ENCODE data around the gene RMRP.

The RMRP gene

DNA sequence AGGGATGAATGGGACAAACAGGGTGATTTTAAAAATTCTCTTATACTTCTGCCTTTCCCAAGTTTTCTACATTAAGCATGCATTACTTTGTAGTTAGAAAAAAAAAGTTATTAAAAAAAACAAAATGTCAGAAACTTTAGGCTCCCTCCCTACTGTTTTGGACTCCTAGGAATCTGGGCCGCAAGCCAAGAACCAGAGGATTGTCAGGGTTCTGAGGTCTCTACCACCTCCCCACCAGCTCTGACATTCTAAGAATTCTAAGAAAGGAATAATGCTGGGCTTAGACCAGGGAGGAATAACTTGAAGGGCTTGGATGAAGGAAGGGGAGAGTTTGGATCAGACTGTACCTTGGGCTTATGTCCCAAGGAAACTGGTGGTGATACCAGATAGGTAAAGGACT lies 8.2 kb upstream of the RMRP start:
- DNase-seq, result no peak

DNA sequence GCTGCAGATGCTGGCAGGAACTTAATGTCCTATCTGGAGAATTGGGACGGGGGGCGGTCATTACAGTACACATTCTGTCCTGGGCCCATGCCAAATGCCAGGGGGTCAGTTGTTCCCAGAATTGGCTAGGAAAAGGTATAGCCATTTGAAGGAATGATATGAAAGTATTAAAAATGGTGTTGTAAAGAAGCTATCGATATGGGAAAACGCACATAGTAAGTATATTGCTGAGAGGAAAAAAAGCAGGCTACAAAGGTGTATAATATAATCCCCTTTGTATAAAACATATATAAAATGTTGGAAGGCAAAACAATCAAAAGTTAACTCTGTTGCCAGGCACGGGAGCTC lies 7.6 kb upstream of the RMRP start:
- no peak for DNase-seq

DNA sequence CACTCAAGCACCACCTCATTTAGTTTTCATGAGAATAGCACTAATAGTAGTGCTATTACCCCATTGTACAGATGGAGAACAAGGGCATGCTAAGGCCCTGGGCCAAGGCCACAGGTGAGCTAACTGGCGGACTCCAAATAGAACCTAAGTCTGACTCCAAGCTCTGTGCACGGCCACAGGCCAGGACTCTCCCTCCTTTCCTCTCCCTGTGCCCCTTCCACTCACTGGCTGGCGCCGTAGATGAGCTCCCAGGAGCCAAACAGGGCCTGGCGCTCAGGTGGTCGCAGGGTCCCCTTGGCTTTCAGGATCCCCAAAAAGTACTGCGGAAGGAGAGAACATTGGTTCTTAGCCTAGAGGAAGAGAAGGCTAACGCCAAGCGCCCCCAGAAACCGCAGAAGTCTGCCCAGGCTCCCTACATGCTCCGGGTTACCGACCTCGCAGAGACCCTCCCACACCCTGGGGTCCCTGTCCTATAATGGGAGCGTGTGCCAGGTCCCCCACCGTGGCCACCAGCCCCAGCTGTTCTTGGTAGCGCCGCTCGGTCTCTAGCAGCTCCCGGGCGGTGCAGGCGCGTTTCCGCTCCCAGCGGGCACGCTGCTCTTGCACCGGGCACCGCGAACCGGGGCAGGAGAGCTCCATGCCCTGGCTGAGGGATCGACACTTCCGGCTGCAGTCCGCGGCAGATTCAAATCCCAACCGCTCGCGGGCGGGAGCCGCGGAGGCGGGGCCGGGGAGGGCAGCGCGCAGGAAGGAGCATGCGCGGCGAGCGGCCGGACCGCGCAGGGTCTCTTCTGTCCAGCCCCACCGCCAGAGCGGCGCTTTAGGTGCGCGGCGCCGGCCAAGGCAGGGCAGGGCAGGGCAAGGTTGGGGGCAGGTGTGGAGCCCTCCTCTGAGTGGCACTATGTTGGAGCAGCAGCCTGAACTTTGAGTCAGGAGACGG lies 7.0 kb upstream of the RMRP start, which contains the start of gene ARHGEF39:
Gene ARHGEF39, minus strand, starts transcription at position 665 of the 940 bp plus-strand sequence. Its CDS starts 26 bp downstream, at position 639.
- peak in 50 of 56 donors; percentile 13 to 78 (median 46) for DNase-seq

DNA sequence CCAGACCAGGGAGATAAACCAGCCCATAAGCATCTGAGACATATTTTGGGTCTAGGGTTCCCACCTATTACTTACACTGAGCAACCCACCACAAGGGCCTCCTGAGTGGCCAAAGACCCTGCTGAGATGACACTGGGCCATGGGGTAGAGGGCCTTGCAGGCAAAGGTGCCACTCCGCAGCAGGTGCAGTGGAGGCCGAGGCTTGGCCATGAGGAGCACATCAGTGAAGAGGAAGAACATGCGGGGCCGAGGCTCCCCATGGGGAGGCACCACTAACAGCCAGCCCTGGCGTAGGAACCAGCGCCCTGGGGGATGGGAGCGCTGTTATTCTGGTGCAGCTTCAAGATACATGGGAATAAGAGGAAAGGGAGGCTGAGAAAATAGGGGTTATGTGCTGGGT lies 4.6 kb upstream of the RMRP start:
- DNase-seq, result no peak

DNA sequence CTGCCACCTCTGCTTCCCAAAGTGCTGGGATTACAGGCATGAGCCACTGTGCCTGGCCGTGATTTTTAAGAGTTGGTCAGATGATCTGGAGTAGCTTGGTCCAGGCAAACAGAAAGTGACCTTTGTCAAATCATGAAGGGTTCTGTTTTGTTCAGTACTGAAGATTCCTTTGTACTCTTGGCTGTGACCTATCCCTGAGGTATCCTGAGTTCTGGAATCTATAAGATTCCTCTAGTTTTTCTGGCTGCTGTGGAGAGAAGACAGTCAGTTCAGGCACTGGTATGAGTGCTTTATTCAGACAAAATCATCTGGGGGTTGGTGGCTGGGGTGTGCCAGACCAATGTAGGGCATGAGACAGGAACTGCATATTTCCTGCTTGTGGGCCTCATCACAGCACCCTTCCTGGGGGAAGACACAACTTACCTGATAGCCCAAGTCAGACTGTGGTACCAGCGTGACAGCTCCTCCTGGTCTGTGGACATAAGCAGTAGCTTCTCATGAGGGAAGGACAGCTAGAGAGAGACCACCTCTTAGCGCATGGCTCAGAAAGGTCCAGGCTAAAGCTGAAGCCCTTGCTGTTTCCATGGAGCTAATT lies 4.0 kb upstream of the RMRP start:
- DNase-seq, result no peak

DNA sequence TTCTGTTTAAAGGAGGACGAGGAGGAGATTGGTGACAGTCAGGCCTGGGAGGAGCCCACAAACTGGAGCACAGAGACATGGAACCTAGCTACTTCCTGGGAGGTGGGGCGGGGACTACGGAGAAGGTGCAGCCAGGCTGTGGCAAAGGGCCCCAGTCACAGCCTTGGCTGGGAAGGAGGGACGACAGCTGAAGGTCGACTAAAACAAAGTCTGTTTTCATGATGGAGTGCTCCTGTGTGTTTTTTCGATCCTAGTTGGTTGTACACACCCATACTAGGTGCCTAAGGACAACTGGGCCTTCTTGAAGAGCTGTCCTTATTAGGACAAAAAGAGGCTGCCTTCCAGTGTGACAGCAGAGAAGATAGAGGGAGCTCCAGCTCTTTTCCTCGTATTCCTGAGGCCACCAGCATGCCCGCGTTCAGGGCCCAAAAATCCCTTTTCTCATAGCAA lies 3.2 kb upstream of the RMRP start:
- DNase-seq, result peak in 6 of 56 donors; percentile 4 to 26 (median 12)

DNA sequence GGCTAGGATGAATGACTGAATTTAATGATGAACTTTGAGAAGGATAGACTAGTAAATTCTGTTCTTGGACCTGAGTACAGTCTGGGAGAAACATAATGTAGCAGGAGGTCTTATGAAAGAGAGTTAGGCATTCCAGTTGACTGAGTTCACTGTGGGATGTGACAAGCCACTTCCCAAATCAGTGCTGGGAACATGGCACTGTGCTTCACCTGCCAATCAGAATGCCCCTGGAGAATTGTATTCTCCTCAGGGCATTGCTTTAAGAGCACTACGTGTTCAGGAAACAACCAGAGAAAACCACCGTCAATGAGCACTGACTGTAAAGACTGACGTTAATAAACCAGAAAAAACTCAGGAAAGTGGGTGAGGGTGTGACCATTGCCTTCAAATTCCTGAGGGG lies 1.5 kb upstream of the RMRP start:
- no peak for DNase-seq

DNA sequence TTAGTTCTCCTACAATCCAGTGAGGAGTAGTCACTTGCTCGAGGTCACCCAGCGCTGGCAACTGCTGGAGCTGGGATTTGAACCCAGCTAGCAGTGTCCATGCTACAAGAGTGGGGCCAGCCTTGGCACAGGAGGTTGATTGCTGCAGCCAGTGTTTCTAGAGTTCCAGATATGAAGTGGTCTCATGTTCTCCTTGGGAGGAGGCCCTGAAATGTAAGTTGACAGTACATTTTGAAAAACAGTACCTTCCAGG lies 1.1 kb upstream of the RMRP start:
- peak in 7 of 56 donors; percentile 10 to 39 (median 22) for DNase-seq

DNA sequence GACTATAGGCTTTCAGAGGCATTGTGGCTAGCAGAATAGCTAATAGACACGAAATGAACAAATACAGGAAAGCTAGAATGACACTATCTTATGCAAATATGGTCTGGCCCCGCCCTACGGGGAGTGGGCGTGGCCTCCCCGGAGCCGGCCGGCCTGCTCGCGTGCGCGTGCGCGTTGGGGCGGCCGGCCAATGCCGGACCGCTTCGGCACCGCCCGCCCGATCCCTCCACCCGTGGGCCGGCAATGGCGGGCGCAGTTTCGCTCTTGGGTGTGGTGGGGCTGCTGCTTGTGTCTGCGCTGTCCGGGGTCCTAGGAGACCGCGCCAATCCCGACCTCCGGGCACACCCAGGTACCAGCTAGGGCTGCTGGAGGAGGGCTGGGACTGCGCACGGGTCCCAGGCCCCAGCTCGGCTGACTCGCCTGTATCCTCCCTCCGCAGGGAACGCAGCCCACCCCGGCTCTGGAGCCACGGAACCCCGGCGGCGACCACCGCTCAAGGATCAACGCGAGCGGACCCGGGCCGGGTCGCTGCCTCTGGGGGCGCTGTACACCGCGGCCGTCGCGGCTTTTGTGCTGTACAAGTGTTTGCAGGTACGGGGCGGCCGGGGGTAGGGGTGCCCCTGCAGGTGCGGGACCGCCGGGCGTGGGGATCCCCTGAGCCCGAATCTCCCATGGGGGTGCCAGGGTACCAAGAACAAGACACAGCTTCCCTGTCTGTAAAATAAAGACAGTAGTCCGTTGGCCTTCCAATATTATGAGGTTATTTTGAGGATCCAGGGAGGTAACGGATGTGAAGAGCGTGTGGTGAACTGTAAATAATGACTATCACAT lies 533 bp upstream of the RMRP start, which contains the start of gene CCDC107:
Gene CCDC107, plus strand, starts transcription at position 156 of the 831 bp plus-strand sequence. Its CDS starts 88 bp downstream, at position 244.
- DNase-seq, result peak in 54 of 56 donors; percentile 32 to 91 (median 78)

DNA sequence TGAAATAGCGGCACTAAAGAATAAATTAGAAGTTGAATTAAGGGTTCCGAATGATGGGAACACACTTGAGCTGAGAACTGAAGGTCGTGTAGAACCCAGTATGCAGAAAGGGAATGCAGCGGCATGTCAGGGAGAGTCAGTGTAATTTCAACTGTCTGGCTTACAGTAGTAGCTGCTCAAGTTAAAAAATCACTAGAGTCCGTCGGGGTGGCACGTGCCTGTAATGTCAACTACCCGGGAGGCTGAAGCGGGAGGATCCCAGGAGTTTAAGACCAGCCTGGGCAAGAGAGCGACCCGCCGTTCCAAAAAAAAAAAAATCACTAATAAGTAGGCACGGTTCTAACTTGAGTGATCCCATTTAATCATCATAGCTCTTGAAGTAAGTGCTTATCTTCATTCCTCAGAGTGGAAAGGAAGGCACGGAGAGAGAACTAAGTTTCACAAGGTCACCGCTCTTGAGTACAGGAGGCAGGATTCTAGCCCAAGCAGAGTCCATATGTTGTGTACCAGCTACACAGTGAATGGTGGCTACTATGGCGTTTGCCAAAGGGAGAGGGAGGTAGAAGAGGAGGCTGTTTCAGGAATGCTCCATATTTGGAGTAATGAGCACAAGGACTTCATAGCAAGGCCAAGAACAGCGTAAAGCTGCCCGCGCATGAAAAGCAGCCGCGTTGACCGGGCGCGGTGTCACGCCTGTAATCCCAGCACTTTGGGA lies 831 bp downstream of the RMRP start:
- peak in 4 of 56 donors; percentile 49 to 58 (median 54) for DNase-seq

DNA sequence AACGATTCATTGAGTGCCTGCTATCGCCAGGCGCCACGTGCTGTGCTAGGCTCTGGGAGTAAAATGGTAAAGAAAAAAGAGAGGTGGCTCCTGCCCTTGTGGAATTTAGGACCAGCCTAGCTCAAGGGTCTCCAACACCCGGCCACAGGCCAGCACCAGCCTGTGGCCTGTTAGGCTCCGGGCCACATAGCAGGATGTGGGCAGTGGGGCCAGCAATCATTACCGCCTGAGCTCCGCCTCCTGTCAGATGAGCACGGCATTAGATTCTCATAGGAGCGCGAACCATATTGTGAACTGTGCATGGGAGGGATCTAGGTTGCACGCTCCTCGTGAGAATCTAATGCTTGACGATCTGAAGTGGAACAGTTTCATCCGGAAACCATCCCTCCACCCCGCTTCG lies 1.5 kb downstream of the RMRP start:
- DNase-seq, result no peak

DNA sequence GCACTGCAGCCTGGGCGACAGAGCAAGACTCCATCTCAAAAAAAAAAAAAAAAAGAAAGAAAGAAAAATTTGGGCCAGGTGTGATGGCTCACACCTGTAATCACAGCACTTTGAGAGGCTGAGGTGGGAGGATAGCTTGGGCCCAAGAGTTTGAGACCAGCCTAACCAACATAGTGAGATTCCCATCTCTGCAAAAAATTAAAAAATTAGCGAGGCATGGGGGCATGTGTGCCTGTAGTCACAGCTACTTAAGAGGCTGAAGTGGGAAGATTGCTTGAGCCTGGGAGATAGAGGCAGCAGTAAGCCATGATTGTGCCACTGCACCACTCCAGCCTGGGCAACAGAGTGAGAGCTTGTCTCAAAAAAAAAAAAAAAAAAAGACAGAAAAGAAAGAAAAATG lies 4.2 kb downstream of the RMRP start:
- no peak for DNase-seq

DNA sequence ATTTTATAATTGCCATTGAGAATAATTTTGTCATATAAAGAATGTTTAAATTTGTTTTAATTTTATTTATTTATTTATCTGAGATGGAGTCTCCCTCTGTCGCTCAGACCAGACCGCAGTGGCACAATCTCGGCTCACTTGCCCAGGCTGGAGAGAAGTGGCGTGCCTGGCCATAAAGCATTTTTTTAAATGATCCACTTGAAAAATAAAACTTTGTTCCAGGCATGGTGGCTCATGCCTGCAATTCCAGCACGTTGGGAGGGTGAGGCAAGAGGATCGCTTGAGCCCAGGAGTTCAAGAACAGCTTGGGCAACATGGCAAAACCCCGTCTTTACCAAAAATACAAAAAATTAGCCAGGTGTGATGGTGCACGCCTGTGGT lies 5.0 kb downstream of the RMRP start:
- no peak for DNase-seq

DNA sequence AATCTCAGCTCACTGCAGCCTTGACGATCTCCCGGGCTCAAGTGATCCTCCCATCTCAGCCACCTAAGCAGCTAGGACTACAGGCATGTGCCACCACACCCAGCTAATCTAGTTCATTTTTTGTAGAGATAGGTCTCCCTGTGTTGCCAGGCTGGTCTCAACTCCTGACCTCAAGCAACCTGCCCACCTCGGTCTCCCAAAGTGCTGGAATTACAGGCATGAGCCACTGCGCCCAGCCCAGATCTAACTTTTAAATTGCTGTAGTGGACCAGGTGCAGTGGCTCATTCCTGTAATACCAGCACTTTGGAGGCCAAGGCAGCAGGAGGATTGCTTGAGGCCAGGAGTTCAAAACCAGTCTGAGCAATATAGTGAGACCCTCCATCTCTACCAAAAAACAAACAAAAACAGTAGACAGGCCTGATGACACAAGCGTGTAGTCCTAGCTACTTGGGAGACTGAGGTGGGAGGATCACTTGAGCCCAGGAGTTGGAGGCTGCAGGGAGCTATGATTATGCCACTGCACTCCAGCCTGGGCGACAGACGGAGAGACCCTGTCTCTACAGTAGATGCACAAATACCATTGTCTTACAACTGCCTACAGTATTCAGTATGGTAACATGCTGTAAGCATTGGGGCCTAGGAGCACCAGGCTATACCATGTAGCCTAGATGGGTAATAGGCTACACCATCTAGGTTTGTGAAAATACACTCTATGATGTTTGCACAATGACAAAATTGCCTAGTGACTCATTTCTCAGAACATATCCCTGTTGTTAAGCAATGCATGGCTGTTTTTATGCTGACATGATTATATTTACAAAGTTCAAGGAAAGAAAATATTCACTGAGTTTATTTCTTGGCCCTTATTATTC lies 5.6 kb downstream of the RMRP start:
- no peak for DNase-seq

DNA sequence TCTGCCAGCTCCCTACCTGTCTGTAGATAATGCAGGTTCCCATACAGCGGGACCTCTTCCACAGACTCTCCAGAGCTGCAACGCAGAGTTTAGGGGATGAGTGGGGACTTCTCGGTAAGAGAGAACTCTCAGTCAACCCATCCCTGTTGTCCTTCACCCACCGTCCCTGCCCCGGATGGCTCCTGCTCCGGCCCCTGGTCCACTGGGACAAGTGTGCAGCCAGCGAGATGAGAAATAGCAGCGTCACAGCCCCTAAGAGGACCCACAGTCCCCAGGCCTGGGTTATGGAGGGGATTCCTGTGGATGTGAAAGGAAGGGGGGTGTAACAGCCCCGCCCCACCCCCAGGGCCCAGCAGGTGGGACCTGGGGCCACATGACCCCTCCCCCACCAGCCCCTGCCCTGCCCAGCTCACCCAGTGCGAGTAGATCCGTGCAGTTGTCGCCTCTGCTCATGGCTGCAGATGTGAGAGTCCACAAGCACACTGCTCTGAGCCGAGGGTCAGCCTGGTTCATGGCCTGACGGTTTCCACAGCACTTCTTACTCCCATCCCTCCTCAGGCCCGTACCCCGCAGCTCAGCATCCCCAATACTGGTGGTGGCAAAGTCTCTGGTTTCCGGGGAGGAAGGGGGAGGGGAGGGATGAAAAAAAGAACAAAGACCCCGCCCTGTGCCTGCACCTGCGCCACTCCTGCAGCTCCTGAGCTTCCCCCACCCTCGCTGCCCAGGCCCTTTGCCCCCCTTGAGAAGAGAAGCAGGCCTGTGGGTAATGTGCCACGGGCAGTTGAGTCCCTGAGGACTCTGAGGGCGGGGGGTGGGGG lies 7.3 kb downstream of the RMRP start, which contains the start of gene SIT1:
Gene SIT1, minus strand, starts transcription at position 591 of the 818 bp plus-strand sequence. Its CDS starts 78 bp downstream, at position 513.
- no peak for DNase-seq

DNA sequence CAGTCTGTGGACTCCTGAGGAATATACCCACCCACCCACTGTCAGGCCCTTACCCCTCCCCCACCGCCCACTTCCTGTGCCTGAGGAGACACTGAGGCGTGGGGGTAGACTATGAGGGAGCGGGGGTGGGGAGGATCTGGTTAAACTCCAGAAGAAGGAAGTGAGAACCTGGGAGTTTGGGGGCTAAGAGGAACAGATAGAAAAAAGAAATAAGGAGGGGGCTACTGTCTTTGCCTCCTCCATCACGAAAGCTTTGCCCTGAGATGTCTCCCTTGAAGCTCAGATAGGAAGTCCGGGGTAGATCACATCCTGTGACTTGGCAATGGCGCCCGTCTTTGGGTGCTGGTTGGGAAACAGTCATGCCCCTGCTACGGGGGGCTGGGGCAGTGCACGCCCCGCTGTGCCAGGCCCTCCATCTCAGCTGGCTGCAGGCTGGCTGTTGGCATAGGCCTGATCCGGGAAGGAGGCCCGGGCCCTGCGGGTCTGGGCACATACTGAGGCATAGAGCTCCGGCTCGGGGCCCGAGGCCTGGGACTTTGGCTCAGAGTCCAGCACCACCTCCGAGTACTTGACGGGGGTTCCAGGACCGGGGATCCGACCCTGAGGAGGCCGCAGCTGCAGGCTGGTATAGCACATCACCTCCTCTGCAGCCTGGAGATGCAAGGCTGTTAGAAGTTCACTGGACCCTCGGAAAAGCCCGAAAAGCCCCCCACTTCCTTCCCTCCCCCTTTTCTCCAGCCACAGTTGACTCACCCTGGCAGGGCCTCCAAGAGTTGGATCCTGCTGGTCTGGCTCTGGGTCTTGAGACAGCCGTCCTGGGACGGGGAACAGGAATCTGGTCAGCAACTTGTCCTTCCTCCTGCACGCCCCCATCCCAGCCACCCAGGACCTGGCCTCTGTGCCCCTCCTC lies 8.1 kb downstream of the RMRP start:
- peak in 7 of 56 donors; percentile 12 to 39 (median 19) for DNase-seq

DNA sequence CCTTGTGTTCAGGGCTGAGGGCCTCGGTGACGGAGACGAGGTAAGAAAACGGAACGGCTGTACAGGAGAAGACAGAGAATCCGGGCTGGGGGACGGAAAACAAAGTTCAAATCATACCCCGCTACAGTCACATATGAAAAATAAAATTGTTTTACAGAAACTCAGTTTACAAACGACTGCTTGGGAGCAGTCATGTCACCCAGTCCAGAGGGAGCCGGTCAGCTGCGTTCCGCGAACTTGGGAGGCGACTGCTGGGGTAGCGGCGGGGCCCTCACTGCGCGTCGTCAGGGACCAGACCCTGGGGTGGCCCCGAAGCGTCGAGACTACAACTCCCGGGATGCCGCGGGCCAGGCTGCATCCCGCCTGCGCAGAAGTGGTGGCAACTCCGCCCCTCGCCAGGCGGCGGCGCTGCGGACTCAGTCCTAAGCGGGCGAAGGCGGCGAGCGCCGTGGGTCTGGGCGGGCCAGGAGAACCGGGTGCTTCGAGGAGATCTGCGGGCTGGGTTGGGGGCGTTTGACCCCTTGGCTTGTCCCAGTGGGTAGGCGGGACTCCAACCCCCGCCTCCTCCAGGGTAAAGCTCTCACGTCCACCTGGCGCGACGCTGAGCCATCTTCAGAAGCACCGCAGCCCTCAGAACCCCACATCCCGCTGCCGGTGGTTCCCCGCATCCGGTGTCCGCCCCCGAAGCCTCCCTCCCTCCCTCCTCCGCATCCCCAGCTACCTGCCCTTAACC lies 11.1 kb downstream of the RMRP start:
- DNase-seq, result peak in 55 of 56 donors; percentile 41 to 94 (median 82)
